OCI-LY1 (cell line): ENCODE data around the gene NDUFAF5.

ENCODE experiments used
- EZH2 ChIP-seq: fragments of 200-600 bp; sonication (generic), shearing (Covaris generic); IDR thresholded peaks from 2 replicates; pipeline ENCODE4 v1.8.0; 2017; ENCODE audit warnings: borderline replicate concordance, mixed run types, mild to moderate bottlenecking, antibody characterized with exemption, low read length, moderate library complexity, mixed read lengths
- TF ChIP-seq, protein P1 (sequence below): fragments of 200-600 bp; sonication (generic), shearing (Covaris generic); IDR thresholded peaks from 2 replicates; pipeline ENCODE4 v1.5.1; 2017; ENCODE audit warnings: mild to moderate bottlenecking, antibody characterized with exemption, low read length, moderate library complexity, mixed read lengths

DNA sequence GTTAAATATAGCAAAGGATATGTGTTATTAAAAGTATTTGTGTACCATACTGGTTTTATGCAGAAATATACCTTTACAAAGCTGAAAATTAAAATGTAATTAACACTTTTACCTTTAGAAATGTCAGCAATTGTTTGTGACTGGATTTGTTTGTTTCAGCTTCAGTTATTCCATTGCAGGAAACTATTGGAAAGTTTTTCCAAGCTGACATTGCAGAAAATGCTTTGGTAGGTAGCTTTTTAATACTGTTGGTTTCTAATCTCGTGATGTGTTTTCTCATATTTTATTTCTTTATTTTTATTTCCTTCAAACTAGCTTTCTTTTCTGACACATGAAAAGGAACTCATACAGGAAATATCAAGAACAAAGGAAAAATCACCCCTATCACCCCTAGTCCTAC is 8.2 kb downstream of the NDUFAF5 start:
- TF ChIP-seq EZH2 = no peak
- TF ChIP-seq, protein P1, sequence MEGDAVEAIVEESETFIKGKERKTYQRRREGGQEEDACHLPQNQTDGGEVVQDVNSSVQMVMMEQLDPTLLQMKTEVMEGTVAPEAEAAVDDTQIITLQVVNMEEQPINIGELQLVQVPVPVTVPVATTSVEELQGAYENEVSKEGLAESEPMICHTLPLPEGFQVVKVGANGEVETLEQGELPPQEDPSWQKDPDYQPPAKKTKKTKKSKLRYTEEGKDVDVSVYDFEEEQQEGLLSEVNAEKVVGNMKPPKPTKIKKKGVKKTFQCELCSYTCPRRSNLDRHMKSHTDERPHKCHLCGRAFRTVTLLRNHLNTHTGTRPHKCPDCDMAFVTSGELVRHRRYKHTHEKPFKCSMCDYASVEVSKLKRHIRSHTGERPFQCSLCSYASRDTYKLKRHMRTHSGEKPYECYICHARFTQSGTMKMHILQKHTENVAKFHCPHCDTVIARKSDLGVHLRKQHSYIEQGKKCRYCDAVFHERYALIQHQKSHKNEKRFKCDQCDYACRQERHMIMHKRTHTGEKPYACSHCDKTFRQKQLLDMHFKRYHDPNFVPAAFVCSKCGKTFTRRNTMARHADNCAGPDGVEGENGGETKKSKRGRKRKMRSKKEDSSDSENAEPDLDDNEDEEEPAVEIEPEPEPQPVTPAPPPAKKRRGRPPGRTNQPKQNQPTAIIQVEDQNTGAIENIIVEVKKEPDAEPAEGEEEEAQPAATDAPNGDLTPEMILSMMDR = no peak
